ENCODE measurements around the gene PLCG2.
"Not testable (repeated sequence)": the region's sequence is repeated elsewhere in the genome, so short reads cannot be mapped to it uniquely, and the experiment has no call there.

PLCG2 gene

GRCh38 chr16:81778861-81779535 is at the start of gene PLCG2:
Gene PLCG2, plus strand, starts transcription at chr16:81779291. Its CDS starts 6,699 bp downstream, at chr16:81785990.
- DNase-seq (peak; percentile 85), ATAC-seq (peak; percentile 96)

DNA sequence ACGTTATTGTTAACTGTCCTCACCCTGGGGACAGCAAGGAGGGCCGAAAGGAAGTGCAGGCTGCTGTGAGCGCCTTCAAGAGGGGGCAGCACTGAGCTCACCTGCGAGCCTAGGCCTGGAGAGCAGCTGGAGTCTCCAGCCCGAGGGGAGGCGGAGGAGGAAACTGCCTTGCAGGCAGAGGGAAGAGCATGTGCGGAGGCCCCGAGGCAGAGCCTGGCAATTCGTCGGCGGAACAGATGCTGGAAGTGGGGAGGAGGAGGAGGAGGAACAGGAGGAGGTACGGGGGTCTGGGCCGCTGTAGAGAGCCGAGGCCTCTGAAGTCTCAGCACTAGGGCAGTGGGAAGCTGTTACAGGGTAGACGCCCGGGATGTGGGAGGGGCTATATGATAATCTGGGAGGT is 49.6 kb upstream of the PLCG2 start:
- ATAC-seq (no peak), DNase-seq (no peak)

DNA sequence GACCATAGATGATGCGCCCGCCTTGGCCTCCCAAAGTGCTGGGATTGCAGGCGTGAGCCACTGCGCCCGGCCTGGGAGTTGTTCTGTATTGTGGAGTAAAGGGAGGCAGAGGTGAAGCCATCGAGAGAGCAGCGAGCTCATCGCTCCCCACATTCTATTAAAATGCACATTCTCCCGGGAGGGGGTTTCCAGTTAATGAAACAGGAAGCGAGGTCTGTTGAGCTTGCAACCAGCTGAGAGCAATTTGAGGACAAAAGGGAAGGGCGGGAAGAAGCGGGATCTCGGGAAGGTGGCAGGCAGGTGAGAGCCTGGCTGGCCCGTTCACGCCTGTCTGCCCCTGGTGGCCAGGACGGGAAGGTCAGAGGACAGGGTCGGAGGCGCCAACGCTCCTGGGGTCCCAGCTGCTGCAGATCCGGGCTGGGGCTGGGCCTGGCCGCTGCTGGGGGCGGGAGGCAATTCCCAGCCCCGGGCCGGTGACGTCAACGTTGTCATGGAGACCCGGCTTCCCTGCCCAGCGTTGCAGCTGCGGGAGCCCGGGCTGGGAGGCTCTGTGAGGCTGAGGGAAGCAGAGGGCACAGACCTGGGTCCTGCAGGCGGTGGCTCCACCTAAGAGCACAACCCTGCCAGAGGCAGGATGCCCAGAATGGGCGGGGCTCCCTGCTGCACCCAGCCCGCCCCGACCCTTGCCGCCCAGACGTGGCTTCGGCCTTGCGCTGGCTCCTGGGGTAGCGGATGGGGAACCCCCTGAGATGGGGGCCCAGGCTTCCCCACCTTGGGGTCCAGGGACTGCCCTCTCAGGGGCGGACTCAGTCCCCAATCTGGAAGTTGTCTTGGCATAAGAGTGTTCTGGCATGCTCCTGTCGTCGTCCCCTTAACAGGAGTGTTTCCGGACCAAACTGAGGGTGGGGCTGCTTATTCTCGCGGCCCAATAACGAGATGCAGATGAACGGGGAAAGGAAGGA is 48.7 kb upstream of the PLCG2 start:
- peak; percentile 73 for DNase-seq

DNA sequence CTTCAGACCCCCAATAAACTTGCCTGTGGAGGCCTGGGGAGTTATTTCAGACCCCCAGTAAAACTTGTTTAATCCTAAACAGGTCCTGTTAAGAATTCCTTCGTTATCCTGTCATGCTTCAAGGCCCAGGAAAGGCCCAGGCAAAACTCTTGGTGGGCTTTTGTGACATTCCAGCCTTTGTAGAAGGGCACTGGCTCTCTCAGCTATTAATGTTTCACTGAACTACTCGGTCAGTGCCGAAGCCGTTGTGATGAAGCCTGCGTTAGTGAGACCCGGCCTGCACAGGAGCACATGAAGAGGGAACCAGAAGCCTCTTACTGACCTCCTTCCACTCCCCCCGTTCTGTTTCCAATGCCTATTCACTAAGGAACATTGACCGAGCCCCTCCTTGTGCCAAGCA is 47.4 kb upstream of the PLCG2 start:
- ATAC-seq (no peak), DNase-seq (no peak)

More for the DNA sequence above, 48.7 kb upstream of the PLCG2 start:
- ATAC-seq, result peak; percentile 93

DNA sequence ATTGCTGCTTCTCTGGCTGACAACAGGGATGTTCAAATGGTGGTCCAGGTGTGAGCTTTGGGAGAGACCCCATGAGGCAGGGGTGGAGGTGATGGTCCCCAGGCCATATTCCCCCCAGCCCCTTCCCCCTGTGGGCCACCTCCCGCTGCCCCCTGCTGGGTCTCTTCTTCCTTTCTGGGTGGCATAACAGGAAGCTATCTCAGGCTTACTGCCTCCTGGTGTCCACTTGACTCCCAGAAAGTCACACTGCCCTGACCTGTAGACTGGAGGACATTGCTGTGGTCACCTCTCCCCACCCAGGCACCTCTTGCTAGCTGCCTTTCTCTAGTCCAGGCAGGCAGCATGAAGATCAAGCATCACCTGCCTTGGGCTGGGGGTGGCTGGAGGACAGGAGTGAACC is 46.4 kb upstream of the PLCG2 start:
- ATAC-seq, result no peak
- DNase-seq, result no peak

GRCh38 chr16:81733295-81733694 is 45.8 kb upstream of the PLCG2 start:
- no peak for ATAC-seq
- DNase-seq, result no peak

- ATAC-seq, result no peak
- DNase-seq, result no peak
Observed at GRCh38 chr16:81734632-81735434, 44.3 kb upstream of the PLCG2 start.

- ATAC-seq (peak; percentile 87), DNase-seq (peak; percentile 86)
Observed at GRCh38 chr16:81737885-81738536, 41.1 kb upstream of the PLCG2 start.

DNA sequence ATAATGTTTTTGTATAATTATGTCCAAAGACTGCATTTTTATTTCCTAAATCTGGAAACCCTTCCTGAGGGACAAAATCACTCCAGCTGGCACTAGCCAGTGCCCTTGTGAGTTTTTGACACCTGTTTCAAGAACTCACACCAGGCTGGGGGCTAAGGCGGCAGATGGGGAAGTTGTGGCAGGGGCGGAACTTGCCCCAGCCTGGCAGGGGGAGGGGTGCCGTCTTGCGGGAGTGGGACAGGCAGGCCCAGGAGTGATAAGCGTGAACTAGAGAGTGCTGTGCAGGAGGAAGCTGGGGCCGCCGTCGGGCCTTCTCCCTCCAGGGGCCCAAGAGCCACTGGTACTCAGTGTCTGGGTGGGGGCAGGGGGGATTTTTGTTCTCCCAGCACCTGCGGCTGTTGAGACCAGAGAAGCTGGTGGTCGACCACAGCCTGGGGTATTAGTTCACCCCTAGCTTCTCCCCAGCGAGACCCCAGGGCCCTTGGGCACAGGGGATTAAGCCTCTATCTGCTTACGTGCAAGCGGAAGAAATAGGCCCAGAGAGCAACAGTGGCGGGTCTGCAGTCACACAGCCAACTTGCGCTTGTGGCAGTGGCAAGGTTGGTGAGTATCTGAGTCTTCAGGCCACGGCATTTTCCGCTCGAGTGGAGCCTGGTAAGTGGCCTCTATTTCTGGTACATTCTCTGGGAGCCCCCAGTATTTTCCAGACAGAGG is 40.2 kb upstream of the PLCG2 start:
- ATAC-seq, result peak; percentile 20
- DNase-seq, result no peak

GRCh38 chr16:81739503-81739902 is 39.6 kb upstream of the PLCG2 start:
- DNase-seq (no peak), ATAC-seq (no peak)

GRCh38 chr16:81740169-81740568 is 38.9 kb upstream of the PLCG2 start:
- ATAC-seq, result no peak
- DNase-seq, result no peak

GRCh38 chr16:81741430-81741770 is 37.7 kb upstream of the PLCG2 start:
- DNase-seq, ATAC-seq: not testable (repeated sequence)

- ATAC-seq, result no peak
- DNase-seq, result no peak
Observed at GRCh38 chr16:81744385-81744784, 34.7 kb upstream of the PLCG2 start.

DNA sequence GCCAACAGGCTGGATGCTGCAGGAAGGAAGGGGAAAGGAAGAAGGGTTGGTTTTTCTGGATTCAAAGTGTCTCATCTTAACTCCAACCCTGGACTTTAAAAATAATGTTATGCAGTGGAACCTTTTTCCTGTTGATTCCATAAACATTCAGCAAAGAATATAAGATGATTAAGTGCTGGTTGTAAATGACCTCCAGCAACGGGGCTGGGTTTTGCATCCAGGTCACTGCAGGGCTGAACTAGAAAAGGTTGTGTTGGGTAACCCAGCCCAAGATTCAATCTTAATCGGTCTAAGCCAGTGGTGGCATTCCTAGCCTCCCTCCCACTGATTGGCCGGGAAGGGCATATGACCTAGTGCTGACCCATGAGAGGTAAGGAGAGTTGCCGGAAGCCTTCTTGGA is 34.2 kb upstream of the PLCG2 start:
- DNase-seq (no peak), ATAC-seq (no peak)

GRCh38 chr16:81745704-81746558 is 33.2 kb upstream of the PLCG2 start:
- DNase-seq (peak; percentile 80), ATAC-seq (peak; percentile 82)

DNA sequence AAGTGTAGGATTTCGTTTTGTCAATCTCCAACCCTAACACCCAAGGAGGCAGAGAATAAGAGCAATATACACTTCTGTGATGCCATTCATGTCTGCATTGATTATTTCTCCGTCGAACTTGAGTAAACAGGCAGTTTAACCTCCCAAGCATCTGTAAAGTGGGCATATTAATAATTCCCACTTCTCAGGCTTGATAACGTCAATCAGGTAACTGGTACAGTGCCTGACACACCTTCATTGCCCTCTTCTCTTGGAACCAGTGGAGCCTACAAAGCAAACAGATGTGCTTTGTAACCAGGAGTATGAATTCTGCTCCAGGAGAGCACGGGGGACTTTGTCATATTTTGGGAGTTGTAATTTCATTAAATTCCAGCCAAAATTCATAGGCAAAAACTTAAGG is 32.5 kb upstream of the PLCG2 start:
- no peak for DNase-seq
- no peak for ATAC-seq

DNA sequence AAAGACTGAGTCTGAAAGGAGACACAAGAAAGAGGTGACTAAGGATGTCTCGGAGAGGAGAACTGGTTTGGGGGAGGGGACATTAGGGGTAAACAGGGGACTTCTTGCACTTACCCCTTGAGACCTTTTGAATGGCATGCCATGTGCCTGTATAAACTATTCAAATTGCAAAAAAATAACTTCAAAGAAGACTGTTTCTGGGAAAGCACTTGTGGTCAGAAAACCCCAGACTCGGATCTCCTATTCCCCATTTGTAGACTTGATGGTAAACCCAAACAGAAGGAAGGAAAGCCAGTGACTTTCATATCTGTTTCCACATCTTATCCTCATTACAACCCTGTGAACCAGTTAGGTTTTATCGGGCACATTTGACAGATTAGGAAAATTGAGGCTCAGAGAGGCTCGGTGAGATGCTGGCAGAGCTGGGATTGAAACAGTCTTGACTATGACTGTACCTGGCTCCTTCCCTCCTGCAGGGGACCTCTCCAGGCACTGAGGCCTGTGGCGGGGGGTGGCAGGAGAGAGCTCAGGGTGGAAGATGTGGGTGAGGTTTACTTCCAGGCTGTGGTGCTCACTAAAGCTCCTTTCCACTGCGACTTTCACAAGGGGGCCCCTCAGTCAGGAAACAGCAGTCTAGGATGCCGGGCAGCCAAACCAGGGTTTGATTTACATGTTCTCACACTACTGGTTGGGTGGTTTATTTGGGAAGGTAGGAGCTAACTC is 30.5 kb upstream of the PLCG2 start:
- DNase-seq (no peak), ATAC-seq (peak; percentile 44)

- DNase-seq, result peak; percentile 38
- no peak for ATAC-seq
Observed at GRCh38 chr16:81752225-81752875, 26.7 kb upstream of the PLCG2 start.

- no peak for ATAC-seq
Observed at GRCh38 chr16:81752876-81753227, 26.2 kb upstream of the PLCG2 start.

More at GRCh38 chr16:81752876-81753227, 26.2 kb upstream of the PLCG2 start:
- DNase-seq, result no peak
